Measurements from ENCODE around the gene AK2.

GRCh38 chr1:33065301-33065700, 28.6 kb upstream of the AK2 start:
- no peak for TF ChIP-seq CTCF (IDR thresholded peaks at IDR 0.05 in 2 of 3, conservative IDR thresholded peaks at IDR 0.05 in 1 of 3; ENCODE audit: control insufficient read depth in 2 of 3, extremely low read depth in 1 of 3, insufficient read depth in 1 of 3, low read depth in 3 of 3, low read length in 3 of 3)
- no peak for TF ChIP-seq REST (IDR thresholded peaks at IDR 0.05; ENCODE audit: low read depth, low read length)
- TF ChIP-seq CEBPB (IDR thresholded peaks at IDR 0.05; ENCODE audit: borderline replicate concordance in 1 of 2, low read depth in 2 of 2, low read length in 2 of 2): no peak
- TF ChIP-seq ESRRA (IDR thresholded peaks at IDR 0.05; ENCODE audit: low read length): no peak
- no peak for TF ChIP-seq E2F8 (IDR thresholded peaks at IDR 0.05; ENCODE audit: low read depth, partially characterized antibody)
